NCI-H446 (cell line): ENCODE results near the gene TTC9B.
A peak's percentile ranks its signal among the peaks of the same experiment; 100 is the strongest.

Experiments used
- DNase-seq, 2 experiments: peaks; one replicate each; lab custom pipeline; 2025; lab: John Stamatoyannopoulos, UW

The TTC9B gene

DNA sequence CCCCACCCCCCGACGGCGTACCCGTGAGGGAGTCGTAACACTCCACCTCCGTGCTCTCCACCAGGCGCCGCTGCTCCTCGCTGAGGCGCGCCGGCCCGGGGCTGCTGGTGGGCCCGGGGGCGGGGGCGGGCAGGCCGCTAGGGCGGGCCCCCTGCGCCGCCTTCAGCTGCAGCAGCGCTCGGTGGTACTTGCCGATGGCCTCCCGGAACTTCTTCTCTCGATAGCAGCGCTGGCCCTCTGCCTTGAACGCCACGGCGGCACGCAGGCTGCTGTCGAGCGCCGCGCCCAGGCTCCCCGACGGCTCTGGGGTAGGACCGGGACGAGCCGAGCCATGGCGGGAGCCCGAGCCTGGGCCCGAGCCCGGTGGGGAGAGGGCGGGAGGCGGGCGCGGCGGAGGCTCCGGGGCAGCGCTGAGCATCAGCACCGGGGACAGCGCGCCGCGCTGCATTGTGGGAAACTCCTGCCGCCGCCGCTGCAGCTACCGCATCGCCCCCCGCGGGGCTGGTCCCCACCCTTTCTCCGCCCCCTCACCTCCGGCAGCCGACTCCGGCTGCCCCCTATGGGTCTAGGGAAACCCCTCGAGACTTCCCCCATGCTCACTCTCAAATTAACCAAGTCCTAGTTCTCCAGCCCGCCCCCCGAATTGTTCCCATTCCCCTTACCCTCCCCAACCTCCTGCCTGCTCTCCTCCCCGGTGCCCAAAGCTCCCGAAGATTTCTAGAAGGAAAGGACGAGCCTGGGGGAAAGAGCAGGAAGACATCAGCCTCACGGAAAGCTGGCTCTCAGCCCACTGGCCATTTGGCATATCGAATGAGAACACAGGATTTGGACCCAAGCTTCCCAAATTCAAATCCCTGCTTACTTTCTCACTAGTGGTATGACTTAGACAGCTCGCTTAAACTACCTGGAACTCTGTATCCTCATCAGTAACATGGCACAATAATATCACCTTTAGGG lies at the start of gene TTC9B:
Gene TTC9B (minus strand): TSS at position 451 of the 957 bp plus-strand sequence. CDS start 3 bp downstream, at position 448.
- DNase-seq = peak in 1 of 2 experiments; percentile 23

DNA sequence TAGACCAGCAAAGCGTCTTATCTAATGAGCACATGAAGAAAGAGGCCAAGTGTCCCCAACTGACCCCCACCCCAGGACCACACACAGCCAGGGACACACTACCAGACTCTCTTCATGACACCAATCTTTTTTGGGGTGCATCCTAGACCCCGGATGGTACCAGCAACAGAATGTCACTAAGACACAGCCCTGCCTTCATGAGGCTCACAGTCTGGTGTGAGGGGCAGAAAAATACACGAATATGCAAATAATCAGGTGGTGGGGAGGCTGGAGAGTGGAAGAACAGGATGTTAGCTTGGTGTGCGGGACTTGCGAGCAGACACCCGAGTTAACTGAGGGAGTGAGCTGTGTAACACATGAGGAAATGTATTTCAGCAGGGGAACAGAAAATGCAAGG lies 49.4 kb upstream of the TTC9B start:
- DNase-seq = no peak

DNA sequence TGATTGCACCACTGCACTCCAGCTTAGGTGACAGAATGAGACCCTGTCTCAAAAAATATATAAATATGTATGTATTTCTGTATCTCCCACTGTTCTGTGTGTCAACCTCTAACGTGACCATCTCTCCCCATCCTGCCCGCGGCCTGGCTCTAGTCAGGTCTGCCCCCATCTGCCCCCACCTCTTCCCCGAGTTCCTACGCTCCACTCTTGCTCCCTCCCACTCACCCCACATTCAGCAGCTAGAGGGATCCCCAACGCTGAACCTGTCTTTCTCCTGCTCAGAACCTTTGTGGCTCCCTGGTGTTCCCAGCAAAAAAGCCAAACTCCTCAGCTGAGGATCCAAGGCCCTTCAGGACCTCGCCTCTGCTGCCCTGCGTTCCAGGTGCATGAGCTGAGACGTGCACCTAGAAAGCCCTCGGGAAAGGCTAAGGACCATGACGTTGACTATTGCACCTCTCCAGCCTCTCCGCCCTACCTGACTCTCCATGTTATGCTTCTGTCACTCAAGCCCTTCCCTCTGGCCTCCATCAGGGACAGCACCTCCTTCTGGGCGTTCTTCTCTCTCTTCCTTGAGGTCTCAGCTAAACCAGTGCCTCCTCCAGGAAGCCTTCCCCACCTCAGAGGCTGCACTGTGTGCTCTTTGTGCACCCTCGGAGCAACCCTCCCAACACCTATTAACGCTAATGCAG lies 48.9 kb upstream of the TTC9B start:
- DNase-seq = no peak

DNA sequence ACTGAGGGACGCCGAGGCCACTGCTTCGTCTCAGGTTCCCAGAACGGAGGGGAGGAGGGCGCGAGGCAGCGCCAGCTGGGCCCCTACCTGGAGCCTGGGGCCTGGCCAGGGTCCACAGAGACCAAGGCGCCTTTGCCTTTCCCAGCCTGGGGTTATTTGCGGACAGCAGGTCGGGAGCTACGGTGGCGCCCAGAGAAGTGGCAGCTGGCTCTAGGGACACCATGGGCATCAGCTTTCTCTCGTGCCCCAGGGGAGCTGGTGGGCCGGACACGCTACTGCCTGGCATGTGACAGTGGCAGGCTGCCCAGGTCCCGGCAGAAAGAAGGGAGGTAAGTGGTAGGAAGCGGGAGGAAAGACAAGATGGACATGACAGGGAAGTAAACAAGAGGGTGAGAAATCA lies 47.9 kb upstream of the TTC9B start:
- no peak for DNase-seq

DNA sequence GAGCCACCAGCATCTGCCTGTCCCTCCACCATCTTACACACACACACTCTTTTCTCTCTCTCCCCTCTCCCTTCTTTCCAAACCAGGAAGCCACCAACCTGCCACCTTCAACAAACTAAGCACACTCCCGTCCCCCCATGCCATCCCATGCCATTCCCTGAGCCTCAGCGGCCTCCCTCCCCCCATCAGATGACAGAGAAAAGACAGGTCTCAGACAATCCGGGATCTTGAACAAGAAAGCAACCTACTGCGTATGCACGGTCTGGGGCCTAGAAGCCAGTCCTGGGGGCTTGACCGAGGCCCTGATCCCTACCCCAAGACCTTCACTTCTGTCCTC lies 47.5 kb upstream of the TTC9B start:
- no peak for DNase-seq

DNA sequence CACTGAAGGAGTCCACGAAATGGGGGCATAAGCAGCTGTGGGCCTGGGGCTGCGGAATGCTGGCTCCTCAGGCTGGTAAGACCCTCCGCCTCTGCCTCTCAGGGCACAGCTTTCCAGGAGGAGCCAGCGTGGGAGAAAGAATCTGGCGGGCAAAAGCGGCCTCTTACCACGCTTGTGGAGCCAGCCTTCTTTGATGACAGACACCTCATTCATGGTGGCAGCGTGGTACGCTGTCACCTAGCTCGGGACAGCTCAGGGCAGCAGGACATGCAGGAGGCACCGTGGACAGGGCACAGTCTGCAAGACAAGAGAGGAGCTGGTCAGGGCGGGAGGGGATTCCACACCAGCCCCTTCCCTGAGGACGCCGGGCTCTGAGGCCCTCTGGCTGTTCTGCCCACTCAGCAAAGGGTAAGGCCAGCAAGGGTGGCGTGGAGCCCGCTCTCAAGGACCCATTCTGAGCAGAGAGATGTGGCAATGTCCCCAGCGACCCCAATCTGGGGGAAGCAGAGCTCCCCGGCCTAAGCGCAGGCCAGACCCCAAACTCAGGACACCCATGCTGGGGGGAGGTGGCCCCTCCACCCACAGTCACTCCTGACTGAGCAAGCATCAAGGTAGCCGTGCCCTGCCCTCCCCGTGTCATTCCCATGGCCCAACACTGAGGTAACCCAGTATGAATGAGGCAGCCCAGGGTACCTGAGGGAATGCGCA lies 47.0 kb upstream of the TTC9B start:
- no peak for DNase-seq

DNA sequence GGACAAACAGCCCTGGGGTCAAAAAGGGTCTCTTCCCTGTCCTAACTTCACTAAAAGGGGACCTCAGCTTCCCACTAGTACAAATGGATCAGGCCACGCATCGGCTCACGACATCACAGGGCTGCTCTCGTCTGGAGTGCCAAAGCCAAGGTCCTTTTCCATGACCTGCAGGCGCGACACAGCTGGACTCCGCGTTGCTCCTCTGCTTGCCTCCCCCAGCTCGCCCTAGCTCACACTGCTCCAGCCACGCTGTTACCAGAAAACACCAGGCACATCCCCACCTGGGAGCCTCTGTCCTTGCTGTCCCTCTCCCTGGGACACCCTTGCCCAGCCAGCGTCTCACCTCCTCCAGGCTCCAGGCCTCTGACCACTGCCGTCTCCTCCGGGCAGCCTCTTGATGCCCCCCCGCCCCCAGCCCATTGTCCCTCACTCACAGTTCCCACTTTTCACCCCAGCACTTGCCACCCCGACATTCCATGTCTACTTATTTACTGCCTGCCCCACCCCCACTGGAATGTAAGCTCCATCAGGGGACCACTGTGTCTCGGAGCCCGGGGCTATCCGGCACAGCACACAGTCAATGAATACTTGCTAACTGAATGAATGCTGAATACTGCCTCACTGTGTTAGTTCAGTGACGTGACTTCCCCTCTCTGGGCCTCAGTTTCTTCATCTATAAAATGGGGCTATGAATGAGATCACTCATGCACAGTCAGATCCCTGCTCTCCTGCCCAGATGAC lies 46.3 kb upstream of the TTC9B start:
- DNase-seq = no peak

DNA sequence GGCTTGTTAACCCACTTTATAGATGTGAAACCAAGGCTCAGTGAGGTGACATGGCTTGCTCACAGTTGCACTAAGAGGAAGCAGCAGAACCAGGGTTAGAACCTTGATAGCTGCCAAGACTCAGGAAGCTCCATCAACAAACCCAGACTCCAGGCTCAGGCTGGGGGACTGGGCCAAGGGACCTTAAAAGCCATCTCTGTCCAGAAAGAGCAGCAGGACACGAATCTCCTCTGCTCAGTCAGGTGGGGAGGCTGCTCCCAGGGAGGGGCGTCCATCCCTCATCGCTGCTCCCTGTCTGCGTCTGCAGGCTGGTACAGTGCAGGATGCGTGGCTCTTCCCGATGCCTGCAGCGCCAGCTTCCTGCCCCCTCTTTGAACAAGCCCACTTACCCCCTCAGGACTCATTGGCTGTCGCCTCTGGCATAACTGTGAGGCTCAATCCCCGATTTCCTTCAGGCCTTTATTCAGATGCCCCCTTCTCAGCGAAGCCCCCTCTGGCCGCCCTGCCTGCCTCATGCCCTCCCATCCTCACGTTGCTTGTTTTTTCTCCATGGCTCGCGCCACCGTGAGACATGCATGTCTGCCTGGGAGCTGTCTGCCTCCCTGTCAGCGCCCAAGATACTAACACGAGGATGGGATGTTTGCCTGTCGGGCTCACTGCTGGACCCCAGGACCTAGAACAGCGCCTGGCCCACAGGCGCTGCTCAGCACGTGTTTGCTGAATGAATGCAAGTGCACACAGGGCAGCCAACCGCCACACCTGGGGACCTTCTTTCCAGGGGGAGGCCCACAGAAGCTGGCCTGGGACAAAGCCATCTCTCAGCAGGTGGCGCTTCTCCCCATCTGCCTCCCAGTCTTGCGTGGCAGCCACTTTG lies 45.5 kb upstream of the TTC9B start:
- DNase-seq = no peak

DNA sequence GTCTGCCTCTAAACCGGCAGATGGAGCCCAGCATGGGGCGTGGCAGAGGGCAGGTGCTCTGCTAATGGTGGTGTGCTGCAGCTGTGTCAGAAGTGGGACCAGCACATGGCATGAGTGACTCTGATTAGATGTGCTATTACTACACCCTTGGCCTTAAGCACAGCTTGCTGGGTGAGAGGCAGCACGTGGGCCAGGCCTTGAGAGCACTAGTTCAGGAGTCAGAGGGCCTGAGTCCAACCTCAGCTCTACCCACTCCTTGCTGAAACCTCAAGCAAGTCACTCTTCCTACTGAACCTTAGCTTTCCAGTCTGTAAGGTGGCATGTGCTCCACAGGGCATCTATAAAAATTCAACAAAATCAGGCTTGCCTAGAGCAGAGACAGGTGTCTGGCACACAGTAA lies 44.2 kb upstream of the TTC9B start:
- DNase-seq = no peak

DNA sequence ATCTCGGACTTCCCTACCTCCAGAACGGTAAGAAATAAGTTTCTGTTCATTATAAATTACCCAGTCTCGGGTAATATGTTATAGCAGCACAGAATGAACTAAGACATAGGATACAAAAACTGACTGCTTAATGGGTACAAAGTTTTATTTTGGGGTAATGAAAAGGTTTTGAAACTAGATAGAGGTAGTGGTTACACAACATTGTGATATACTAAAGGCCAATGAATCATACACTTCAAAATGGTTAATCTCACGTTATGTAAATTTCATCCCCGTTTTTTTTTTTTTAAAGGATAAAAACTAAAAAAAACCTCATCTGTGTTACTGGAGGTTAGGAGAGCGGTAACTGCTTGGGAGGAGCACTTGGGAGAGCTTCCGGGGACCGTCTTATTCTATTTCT lies 43.4 kb upstream of the TTC9B start:
- no peak for DNase-seq

DNA sequence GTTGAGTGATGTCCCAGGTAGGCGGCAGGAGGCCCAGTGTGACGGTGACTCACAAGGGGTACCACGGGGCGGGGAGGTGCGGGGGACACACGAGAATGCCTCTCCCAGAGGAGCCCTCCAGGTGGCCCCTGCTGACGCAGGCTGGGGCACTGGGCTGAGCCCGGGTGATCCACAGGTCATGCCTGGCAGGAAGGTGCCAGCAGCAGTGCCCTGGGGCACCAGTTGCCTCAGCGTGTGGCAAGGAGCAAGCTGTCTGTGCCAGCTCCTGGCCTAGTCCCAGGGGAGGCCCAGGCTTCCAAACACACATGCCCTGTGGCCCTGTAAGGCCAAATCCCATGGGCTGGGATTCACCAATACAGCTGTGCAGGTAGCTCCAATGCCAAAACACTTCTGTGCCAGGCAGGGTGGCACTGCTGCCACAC lies 38.9 kb upstream of the TTC9B start:
- DNase-seq = no peak

DNA sequence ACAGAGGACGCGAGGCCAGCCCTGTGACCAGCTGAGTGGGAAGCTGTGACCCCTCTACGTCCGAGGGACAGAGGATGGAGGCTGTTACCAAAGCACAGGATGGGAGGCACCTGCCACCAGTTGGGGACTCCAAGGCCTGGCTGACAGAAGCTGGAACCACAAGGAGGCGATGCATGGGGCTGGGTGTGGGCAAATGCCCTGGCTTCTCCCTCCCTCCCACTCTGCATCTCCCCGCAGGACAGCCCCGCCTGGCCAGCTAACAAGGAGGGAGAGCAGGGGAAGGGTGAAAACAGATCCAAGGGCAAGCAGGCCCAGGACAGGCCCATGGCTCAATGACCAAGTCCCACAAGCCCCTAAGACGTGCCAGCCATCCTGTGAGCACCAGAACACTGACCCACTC lies 38.3 kb upstream of the TTC9B start:
- no peak for DNase-seq

DNA sequence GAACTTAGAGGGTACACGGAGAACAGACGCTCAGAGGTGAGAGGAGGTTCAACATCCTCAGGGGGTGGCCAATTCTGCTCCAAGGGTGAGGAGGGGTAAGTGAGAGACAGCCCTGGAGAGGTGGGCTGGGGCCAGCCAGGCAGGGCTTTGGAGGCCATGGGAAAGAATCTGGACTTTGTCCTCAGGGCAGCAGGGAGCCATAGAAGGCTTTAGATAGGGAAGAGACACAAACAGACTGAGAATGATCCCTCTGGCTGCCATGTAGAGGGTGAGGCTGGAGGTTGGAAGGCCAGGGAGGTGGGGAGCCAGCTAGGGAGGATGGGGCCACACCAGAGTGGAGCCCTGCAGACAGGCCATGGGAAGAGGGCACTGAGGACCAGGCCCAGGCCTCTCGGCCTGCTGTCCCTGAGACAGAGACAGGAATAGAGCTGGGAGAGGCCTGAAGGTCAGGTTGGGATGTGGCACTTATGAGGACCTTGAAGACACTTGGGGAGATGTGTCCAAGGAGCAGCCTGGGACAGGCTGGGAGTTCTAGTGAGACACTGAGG lies 37.5 kb upstream of the TTC9B start:
- DNase-seq = no peak

DNA sequence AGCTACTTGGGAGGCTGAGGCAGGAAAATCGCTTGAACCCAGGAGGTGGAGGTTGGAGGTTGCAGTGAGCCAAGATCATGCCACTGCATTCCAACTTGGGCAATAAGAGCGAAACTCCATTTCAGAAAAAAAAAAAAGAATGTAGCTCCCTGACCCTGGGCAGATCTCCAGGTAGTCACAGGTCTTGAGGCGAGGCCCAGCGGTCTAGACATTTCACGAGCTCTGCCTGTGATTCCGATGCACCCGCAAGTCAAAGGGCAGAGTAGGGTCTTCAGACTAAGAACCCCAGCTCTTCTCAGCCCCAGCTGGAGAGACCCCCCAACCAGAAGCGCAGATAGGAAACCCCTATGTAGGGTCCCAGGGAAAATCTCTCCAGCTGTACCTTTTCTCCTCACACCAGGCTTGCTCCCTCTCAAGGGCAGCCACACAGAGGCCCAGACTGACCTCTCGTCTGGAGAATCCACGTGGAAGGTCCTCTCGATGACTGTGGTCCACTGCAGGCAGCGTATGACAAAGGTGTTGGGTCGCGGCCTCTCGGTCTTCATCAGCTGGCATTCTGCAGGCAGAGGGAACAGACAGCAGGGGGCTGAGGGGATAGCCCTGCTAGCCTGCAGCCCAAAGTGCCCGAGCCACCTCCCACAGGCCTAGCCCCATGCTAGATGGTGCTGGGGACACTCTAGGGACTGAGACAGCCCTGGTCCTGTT lies 36.7 kb upstream of the TTC9B start:
- no peak for DNase-seq

DNA sequence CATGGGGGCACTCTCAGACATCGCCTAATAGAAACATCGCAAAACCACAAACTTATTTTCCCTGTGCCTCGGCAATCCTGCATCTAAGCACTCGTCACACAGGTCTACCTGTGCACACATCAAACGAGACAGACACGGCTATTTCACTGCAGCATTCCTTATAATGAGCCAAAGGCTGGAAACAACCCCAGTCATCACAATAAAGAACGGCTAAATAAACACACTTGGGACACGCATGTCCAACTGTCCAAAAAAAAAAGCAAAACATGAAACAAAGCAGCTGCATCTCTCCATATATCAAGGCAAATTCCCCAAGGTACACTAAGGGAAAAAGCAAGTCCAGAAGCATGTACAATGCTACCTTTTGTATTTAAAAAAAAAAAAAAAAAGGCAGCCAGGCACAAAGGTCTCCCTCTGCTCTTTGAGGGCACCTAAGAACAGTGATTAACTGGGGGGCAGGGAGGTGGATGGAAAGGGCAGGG lies 35.5 kb upstream of the TTC9B start:
- DNase-seq = no peak

DNA sequence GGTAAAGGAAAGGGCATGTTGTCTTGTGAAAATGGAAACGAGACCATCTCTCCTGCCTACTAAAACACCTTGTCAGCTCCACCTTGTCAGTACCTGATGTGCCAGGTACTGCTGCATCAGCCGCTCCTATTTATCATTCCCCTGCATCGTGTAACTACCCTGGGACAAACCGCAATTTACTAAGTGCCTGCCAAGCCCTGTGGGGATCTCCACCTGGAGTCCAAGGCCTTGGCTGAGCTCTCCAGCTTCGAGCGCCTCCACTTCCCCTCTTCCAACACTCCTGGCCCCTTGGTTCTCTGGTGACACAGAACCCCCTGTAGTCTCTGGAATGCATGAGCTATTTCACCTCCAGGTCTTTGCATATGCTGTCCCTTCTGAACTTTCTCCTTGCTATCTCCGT lies 34.2 kb upstream of the TTC9B start:
- no peak for DNase-seq

DNA sequence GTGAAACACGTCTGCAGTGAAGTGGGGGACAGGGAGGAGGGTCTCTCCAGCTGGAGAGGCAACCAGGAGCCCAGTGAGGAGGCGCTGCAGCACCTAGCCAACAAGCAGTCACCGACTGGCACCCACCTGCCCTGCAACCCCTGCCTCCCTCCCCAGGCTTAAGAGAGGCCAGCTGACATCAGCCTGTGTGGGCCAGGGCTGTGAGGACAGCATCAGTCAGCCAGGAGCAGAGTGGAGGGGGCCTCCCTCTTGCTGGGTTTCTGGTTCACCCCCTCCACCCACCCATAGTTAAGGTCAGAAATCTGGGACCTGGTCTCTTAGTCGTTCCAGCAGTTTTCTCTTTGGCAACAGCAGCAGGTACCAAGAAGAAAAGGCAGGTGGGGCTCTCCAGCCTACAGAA lies 33.8 kb upstream of the TTC9B start:
- no peak for DNase-seq

DNA sequence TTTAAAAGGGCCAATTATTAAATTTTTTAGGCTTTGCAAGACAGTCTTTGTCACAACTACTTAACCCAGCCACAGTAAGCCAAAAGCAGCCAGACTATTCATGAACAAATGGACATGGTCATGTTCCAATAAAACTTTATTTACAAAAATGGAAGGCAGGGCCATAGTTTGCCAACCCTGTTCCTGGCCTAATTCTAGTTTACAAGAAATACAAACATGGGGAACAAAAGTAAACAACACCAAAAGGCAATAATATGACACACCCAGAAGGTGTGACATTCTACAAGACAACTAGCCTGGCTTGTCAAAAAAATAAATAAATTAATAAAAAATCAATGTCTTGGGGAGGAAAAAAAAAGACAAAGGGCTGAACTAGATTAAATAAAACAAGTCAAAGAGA lies 33.1 kb upstream of the TTC9B start:
- no peak for DNase-seq

DNA sequence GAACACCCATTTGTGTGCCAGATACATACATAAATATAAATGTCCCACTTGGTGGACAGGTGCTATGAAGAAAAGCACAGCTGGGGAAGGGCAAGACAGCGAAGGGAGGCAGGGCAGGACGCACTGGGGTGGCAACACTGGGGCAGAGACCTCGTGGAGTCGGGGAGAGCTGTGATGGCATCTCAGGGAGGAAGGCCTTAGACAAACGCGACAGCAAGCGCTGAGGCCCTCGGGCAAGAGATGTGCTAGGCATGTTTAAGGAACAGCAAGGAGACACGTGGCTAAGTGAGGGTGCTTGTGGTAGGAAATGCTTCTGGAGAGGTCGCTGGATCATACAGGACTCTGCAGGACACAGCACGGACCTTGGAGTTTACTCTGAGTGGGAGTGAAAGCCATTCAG lies 31.6 kb upstream of the TTC9B start:
- DNase-seq = no peak

DNA sequence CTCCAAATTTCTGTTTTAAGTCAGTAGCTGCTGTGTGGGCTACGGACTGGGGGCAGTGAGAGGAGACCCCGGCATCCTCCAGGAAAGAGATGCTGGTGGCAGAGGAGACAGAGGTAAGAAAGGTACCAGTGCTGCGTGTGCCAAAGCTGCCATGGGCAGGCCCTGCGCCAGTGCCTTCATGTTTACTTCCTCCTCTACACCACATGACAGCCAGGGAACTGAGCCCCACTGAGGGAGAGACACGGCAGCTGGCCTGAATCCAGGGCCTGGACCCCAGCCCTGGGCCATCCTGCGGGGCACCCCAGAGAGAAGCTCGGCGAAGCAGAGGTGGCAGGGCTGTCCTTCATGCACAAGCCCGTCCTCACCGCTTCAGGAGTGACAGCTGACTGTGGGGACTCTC lies 31.0 kb upstream of the TTC9B start:
- DNase-seq = no peak
